Liver (tissue), 4 donors: ENCODE results near the gene SLC26A11. TPM values are rescaled to one million over a fixed set of nuclear protein-coding genes. Genes with fewer than 3 reads are reported as not detected.

ENCODE experiments used
- polyA plus RNA-seq, 2 donors: library from polyadenylated mRNA; stranded (reverse) in 1 of 2; unstranded in 1 of 2; fragments of 200-250 nt in 1 of 2; fragments of >200 nt in 1 of 2; fragmentation: Nextera tagmentation in 1 of 2; extraction: Ambion mirVana in 1 of 2; gene quantifications; one replicate each; pipeline versions ENCODE4 v1.2.1 to v1.2.3, GENCODE V29; 2013 to 2015
- total RNA-seq, 2 donors: library from RNA; depleted of rRNA; stranded (reverse); fragments of >200 nt; gene quantifications; one replicate each; pipeline ENCODE4 v1.2.3, GENCODE V29; 2014
- donor health status: healthy.
- donor health status: healthy.
- donor health status: healthy.

SLC26A11 gene
- total and polyA plus RNA-seq, 4 donors: 3.3 to 8.2 (median 5.6) TPM

Other genes with a start within 250 kb of the SLC26A11 start
- 10 to 100 TPM in 1 of 2 donors, 1 to 10 TPM in 1; 4.7 to 29.5 TPM for gene TBC1D16, start 184.6 kb upstream of the SLC26A11 start, total RNA-seq
- gene TBC1D16, start 184.6 kb upstream of the SLC26A11 start, polyA plus RNA-seq: 1 to 10 TPM; 3.4 to 4.7 TPM
- 1 to 10 TPM in 1 of 2 donors, under 1 TPM in 1; 0.93 to 3.0 TPM for gene CCDC40, start 183.8 kb upstream of the SLC26A11 start, total RNA-seq
- 1 to 10 TPM in 1 of 2 donors, under 1 TPM in 1; 0.60 to 1.9 TPM for gene CCDC40, start 183.8 kb upstream of the SLC26A11 start, polyA plus RNA-seq
- gene GAA, start 118.8 kb upstream of the SLC26A11 start, total RNA-seq: 10 to 100 TPM; 21.3 to 31.0 TPM
- gene GAA, start 118.8 kb upstream of the SLC26A11 start, polyA plus RNA-seq: 10 to 100 TPM; 43.0 to 58.7 TPM
- 10 to 100 TPM; 33.8 to 35.1 TPM for gene EIF4A3, start 73.3 kb upstream of the SLC26A11 start, total RNA-seq
- 10 to 100 TPM; 29.0 to 33.1 TPM for gene EIF4A3, start 73.3 kb upstream of the SLC26A11 start, polyA plus RNA-seq
- under 1 TPM; 0.25 to 0.70 TPM for gene CARD14, start 50.4 kb upstream of the SLC26A11 start, total RNA-seq
- gene CARD14, start 50.4 kb upstream of the SLC26A11 start, polyA plus RNA-seq: under 1 TPM; 0.07 to 0.32 TPM
- 10 to 100 TPM in 1 of 2 donors, 1 to 10 TPM in 1; 5.8 to 15.2 TPM for gene SGSH, start 94 bp upstream of the SLC26A11 start, total RNA-seq
- 10 to 100 TPM; 10.6 to 19.8 TPM for gene SGSH, start 94 bp upstream of the SLC26A11 start, polyA plus RNA-seq
- gene RNF213, start 40.4 kb downstream of the SLC26A11 start, total RNA-seq: 100 to 1,000 TPM in 1 of 2 donors, 10 to 100 TPM in 1; 42.0 to 104 TPM
- 10 to 100 TPM; 18.2 to 25.1 TPM for gene RNF213, start 40.4 kb downstream of the SLC26A11 start, polyA plus RNA-seq
- 10 to 100 TPM in 1 of 2 donors, 1 to 10 TPM in 1; 5.7 to 10.7 TPM for gene ENDOV, start 194.7 kb downstream of the SLC26A11 start, total RNA-seq
- gene ENDOV, start 194.7 kb downstream of the SLC26A11 start, polyA plus RNA-seq: 10 to 100 TPM in 1 of 2 donors, 1 to 10 TPM in 1; 5.8 to 11.9 TPM